HepG2 (cell line): ENCODE data around the gene MUC22. TPM values are rescaled to one million over a fixed set of nuclear protein-coding genes. Genes with fewer than 3 reads are reported as not detected.

Experiments
- CAMTA2 ChIP-seq: sonication (generic); formaldehyde crosslinking; IDR thresholded peaks from 2 replicates; pipeline ENCODE4 v1.4.0; 2020; ENCODE audit warnings: mild to moderate bottlenecking, missing genetic modification reagents, borderline replicate concordance
- DMAP1 ChIP-seq: IDR thresholded peaks from 2 replicates; pipeline ENCODE4 v1.6.1; 2016
- HMG20B ChIP-seq: conservative IDR thresholded peaks from 2 replicates; pipeline ENCODE4 v1.6.1; 2016; ENCODE audit warnings: missing genetic modification reagents, missing compliant biosample characterization
- HNF4A ChIP-seq: sonication (generic); formaldehyde crosslinking; IDR thresholded peaks from 2 replicates; pipeline ENCODE4 v1.4.0; 2020; ENCODE audit warnings: missing genetic modification reagents
- RFXANK ChIP-seq: IDR thresholded peaks from 2 replicates; pipeline ENCODE4 v1.6.1; 2016
- SAP130 ChIP-seq: IDR thresholded peaks from 2 replicates; pipeline ENCODE4 v1.6.1; 2016; ENCODE audit warnings: low read depth
- SKI ChIP-seq: fragments of 450-650 bp; IDR thresholded peaks from one replicate; pipeline ENCODE4 v1.6.1; 2018; ENCODE audit warnings: mild to moderate bottlenecking; ENCODE audit not compliant: partially characterized antibody
- THRA ChIP-seq: sonication (generic); formaldehyde crosslinking; IDR thresholded peaks from 2 replicates; pipeline ENCODE4 v1.4.0; 2020; ENCODE audit warnings: missing genetic modification reagents, borderline replicate concordance
- ZBTB8A ChIP-seq: sonication (generic); formaldehyde crosslinking; IDR thresholded peaks from 2 replicates; pipeline ENCODE4 v1.4.0; 2020; ENCODE audit warnings: mild to moderate bottlenecking, low read depth, missing genetic modification reagents, borderline replicate concordance
- ZFP1 ChIP-seq: IDR thresholded peaks from 2 replicates; pipeline ENCODE4 v1.6.1; 2016
- ZHX2 ChIP-seq, 2 experiments: sonication (generic) in 1 of 2; formaldehyde crosslinking in 1 of 2; IDR thresholded peaks; 2 replicates each; pipeline versions ENCODE4 v1.6.1 to v1.9.0; 2014 to 2022; ENCODE audit warnings: antibody characterized with exemption in 1 of 2, borderline replicate concordance in 1 of 2, inconsistent platforms in 1 of 2, low read depth in 1 of 2, missing genetic modification reagents in 1 of 2
- ZNF225 ChIP-seq: sonication (generic); formaldehyde crosslinking; IDR thresholded peaks from 2 replicates; pipeline ENCODE4 v1.4.0; 2020; ENCODE audit warnings: mild to moderate bottlenecking, missing genetic modification reagents
- ZNF333 ChIP-seq: sonication (generic); formaldehyde crosslinking; IDR thresholded peaks from 2 replicates; pipeline ENCODE4 v1.4.0; 2020; ENCODE audit warnings: mild to moderate bottlenecking, missing genetic modification reagents, borderline replicate concordance
- ZNF33A ChIP-seq: sonication (generic); formaldehyde crosslinking; IDR thresholded peaks from 2 replicates; pipeline ENCODE4 v1.5.1; 2020; ENCODE audit warnings: missing genetic modification reagents, mild to moderate bottlenecking, moderate library complexity, borderline replicate concordance
- ZNF343 ChIP-seq: sonication (generic); formaldehyde crosslinking; IDR thresholded peaks from 2 replicates; pipeline ENCODE4 v1.4.0; 2020; ENCODE audit warnings: mild to moderate bottlenecking, missing genetic modification reagents
- ZNF432 ChIP-seq: sonication (generic); formaldehyde crosslinking; IDR thresholded peaks from 2 replicates; pipeline ENCODE4 v1.5.0; 2020; ENCODE audit warnings: missing genetic modification reagents, mild to moderate bottlenecking, borderline replicate concordance
- ZNF441 ChIP-seq: sonication (generic); formaldehyde crosslinking; IDR thresholded peaks from 2 replicates; pipeline ENCODE4 v1.7.0; 2021; ENCODE audit warnings: missing genetic modification reagents, borderline replicate concordance
- ZNF484 ChIP-seq: sonication (generic); formaldehyde crosslinking; IDR thresholded peaks from 2 replicates; pipeline ENCODE4 v1.5.1; 2020; ENCODE audit warnings: mild to moderate bottlenecking, low read depth, missing genetic modification reagents, borderline replicate concordance
- ZNF512B ChIP-seq: sonication (generic); formaldehyde crosslinking; IDR thresholded peaks from 2 replicates; pipeline ENCODE4 v1.5.1; 2020; ENCODE audit warnings: missing genetic modification reagents, mild to moderate bottlenecking, borderline replicate concordance
- ZNF572 ChIP-seq: sonication (generic); formaldehyde crosslinking; IDR thresholded peaks from 2 replicates; pipeline ENCODE4 v1.5.1; 2020; ENCODE audit warnings: mild to moderate bottlenecking, missing genetic modification reagents
- ZNF580 ChIP-seq: IDR thresholded peaks from 2 replicates; pipeline ENCODE4 v1.6.1; 2016; ENCODE audit warnings: low read depth, borderline replicate concordance
- ZSCAN20 ChIP-seq: sonication (generic); formaldehyde crosslinking; IDR thresholded peaks from 2 replicates; pipeline ENCODE4 v1.4.0; 2020; ENCODE audit warnings: missing genetic modification reagents, mild to moderate bottlenecking, borderline replicate concordance
- polyA plus RNA-seq, 8 experiments: library from polyadenylated mRNA; depleted of rRNA in 3 of 8; stranded (reverse) in 7 of 8; unstranded in 1 of 8; fragments of >200 nt; fragmentation: Illumina TruSeq in 4 of 8; extraction: Trizol in 4 of 8; gene quantifications; 2 replicates each; pipeline versions ENCODE4 v1.2.1 to v1.2.3, GENCODE V29; 2011 to 2016; ENCODE audit warnings: low read depth in 4 of 8, missing spikeins in 1 of 8, mixed read lengths in 1 of 8; ENCODE audit not compliant: insufficient read depth in 1 of 8
- total RNA-seq, 5 experiments: library from RNA; depleted of rRNA; stranded (reverse); fragments of >200 nt; fragmentation: Illumina TruSeq; extraction: Trizol; gene quantifications; 2 replicates each; pipeline ENCODE4 v1.2.3, GENCODE V29; 2016; ENCODE audit warnings: low read depth in 1 of 5

MUC22 gene
- total and polyA plus RNA-seq, 2 of the 13 experiments (the other 11 are each of a cell fraction or from before 2014, with no cell fraction given): not detected

GRCh38 chr6:31011153-31011552 lies 879 bp downstream of the MUC22 start (continued):
- TF ChIP-seq ZHX2 (IDR thresholded peaks at IDR 0.05; ENCODE audit: low read depth): no peak
- no peak for TF ChIP-seq ZHX2 (CRISPR knock-in tag; IDR thresholded peaks at IDR 0.05; ENCODE audit: borderline replicate concordance)
- no peak for TF ChIP-seq ZSCAN20
- TF ChIP-seq RFXANK (CRISPR knock-in tag): no peak
- no peak for TF ChIP-seq ZNF432
- peak; percentile 79 for TF ChIP-seq HNF4A
- no peak for TF ChIP-seq ZNF333 (CRISPR knock-in tag)
- no peak for TF ChIP-seq ZFP1 (CRISPR knock-in tag)
- TF ChIP-seq ZNF512B (CRISPR knock-in tag): no peak
- TF ChIP-seq CAMTA2 (CRISPR knock-in tag): no peak
- no peak for TF ChIP-seq ZNF343
- TF ChIP-seq ZNF484: no peak
- TF ChIP-seq ZNF441 (CRISPR knock-in tag): no peak
- TF ChIP-seq THRA (CRISPR knock-in tag): no peak
- no peak for TF ChIP-seq ZBTB8A (CRISPR knock-in tag)
- no peak for TF ChIP-seq ZNF33A (CRISPR knock-in tag)
- no peak for TF ChIP-seq ZNF572
- no peak for TF ChIP-seq DMAP1 (CRISPR knock-in tag)
- TF ChIP-seq SAP130 (CRISPR knock-in tag): no peak
- no peak for TF ChIP-seq ZNF580 (CRISPR knock-in tag)
- TF ChIP-seq ZNF225 (CRISPR knock-in tag): no peak
- TF ChIP-seq SKI: no peak
- no peak for TF ChIP-seq HMG20B (CRISPR knock-in tag)
